MCF 10A (cell line): Measurements from ENCODE around the gene RPL7A. TPM values are rescaled to one million over a fixed set of nuclear protein-coding genes. Genes with fewer than 3 reads are reported as not detected.

Experiments used
- BruUV-seq: library from RNA; stranded (reverse); fragments of 400-500 nt; replicated peaks from 2 replicates; lab custom pipeline; 2021; lab: Mats Ljungman, UMichigan
- CTCF ChIA-PET: fragments of 300-600 bp; sonication (Branson Sonifier 250); formaldehyde crosslinking; extraction: SDS; loops from one replicate; lab custom pipeline; 2021; ENCODE audit warnings: antibody characterized with exemption, inconsistent platforms; lab: Yijun Ruan, JAX
- POLR2A ChIA-PET: fragments of 300-600, 350-650 bp; sonication (Branson Sonifier 250); formaldehyde crosslinking; extraction: SDS; loops from one replicate; lab custom pipeline; 2020; ENCODE audit warnings: antibody characterized with exemption, inconsistent platforms; lab: Yijun Ruan, JAX
- DNase-seq: peaks from one replicate; pipeline ENCODE4 v3.0.0-alpha.2; 2018; ENCODE audit not compliant: unreplicated experiment
- H3K27ac Mint-ChIP-seq: one replicate; pipeline ENCODE4 v1.8.0; 2022; ENCODE audit warnings: mild to moderate bottlenecking, low read depth, mixed read lengths; ENCODE audit not compliant: unreplicated experiment
- H3K27me3 Mint-ChIP-seq: one replicate; pipeline ENCODE4 v1.8.0; 2022; ENCODE audit warnings: mixed read lengths; ENCODE audit not compliant: insufficient read depth, unreplicated experiment
- H3K36me3 Mint-ChIP-seq: one replicate; pipeline ENCODE4 v1.8.0; 2022; ENCODE audit warnings: mild to moderate bottlenecking, moderate library complexity, mixed read lengths; ENCODE audit not compliant: insufficient read depth, unreplicated experiment
- H3K4me1 Mint-ChIP-seq: one replicate; pipeline ENCODE4 v1.8.0; 2022; ENCODE audit warnings: mixed read lengths; ENCODE audit not compliant: insufficient read depth, unreplicated experiment
- H3K4me3 Mint-ChIP-seq: one replicate; pipeline ENCODE4 v1.8.0; 2022; ENCODE audit warnings: mild to moderate bottlenecking, moderate library complexity, mixed read lengths; ENCODE audit not compliant: unreplicated experiment
- H3K9me3 Mint-ChIP-seq: one replicate; pipeline ENCODE4 v1.8.0; 2022; ENCODE audit warnings: mixed read lengths; ENCODE audit not compliant: unreplicated experiment
- CTCF ChIP-seq: fragments of 200-600 bp; IDR thresholded peaks from one replicate; pipeline ENCODE4 v1.8.0; 2022; ENCODE audit warnings: antibody characterized with exemption, mild to moderate bottlenecking; ENCODE audit not compliant: unreplicated experiment
- intact Hi-C: fragments of 100-400 bp; cut with micrococcal nuclease; formaldehyde crosslinking; loops from 2 replicates; pipeline ENCODE4 v1.14.1; 2022
- total RNA-seq: library from RNA; stranded (reverse); gene quantifications from 2 replicates; pipeline ENCODE4 v1.2.3, GENCODE V29; 2022

The RPL7A gene
- total RNA-seq, 1 experiment from 2014 or later = 2,129 TPM

DNA sequence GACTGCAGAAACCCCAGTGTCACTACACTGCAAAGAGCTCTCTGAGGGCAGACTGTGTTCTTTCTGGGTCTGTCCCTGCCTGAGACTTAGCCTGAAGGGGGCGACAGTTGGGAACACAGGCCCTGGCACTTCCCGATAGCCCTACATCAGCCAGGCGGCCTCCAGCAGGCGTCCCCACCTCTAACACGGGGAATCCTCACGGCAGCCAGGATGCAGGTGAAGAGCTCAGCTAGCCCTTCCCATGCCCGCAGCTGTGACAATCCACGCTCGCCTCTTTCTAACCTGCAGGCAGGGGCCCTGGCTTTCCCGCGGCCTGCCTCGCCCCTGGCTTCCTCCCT, 6.0 kb upstream of the RPL7A start:
- H3K36me3 Mint-ChIP-seq = peaks cover 36% of the 10 kb centered on the region
- CTCF ChIA-PET = interaction anchor here (0.6 to 1.0 kb wide), 3 partner anchors 11 to 158 kb away, joined by 3 read pairs; no protein-coding TSS in a partner anchor
- H3K9me3 Mint-ChIP-seq = no peaks in the 10 kb centered on the region
- POLR2A ChIA-PET = no interaction called here
- H3K27ac Mint-ChIP-seq = no peak overlapping the region
- BruUV-seq = no TSS peak
- H3K4me1 Mint-ChIP-seq = peaks cover 4% of the 10 kb centered on the region
- H3K4me3 Mint-ChIP-seq = no peak overlapping the region
- no peak for DNase-seq
- H3K27me3 Mint-ChIP-seq = no peaks in the 10 kb centered on the region
- TF ChIP-seq CTCF = peak; percentile 8
- intact Hi-C loops = no loop called here

GRCh38 chr9:133342570-133342969, 5.4 kb upstream of the RPL7A start:
- ChIA-PET POLR2A (interaction anchor here (0.7 to 1.8 kb wide), 2 partner anchors 13 to 14 kb away, joined by 3 to 6 read pairs; partner anchors contain the start of genes SURF1 and SURF2), CTCF (interaction anchor here (0.8 to 2.3 kb wide), 2 partner anchors 13 to 156 kb away, joined by 3 to 6 read pairs; no protein-coding TSS in a partner anchor)
- DNase-seq = no peak
- Mint-ChIP-seq H3K4me3 (no peak overlapping the region), H3K9me3 (no peaks in the 10 kb centered on the region), H3K27me3 (no peaks in the 10 kb centered on the region), H3K27ac (no peak overlapping the region), H3K4me1 (peaks cover 6% of the 10 kb centered on the region), H3K36me3 (peaks cover 39% of the 10 kb centered on the region)
- no TSS peak for BruUV-seq
- TF ChIP-seq CTCF = no peak
- intact Hi-C loops = no loop called here

- no peaks in the 10 kb centered on the region for H3K9me3 Mint-ChIP-seq
- intact Hi-C loops = no loop called here
- no peak overlapping the region for H3K27ac Mint-ChIP-seq
- TF ChIP-seq CTCF = no peak
- H3K4me1 Mint-ChIP-seq = peaks cover 6% of the 10 kb centered on the region
- no peak overlapping the region for H3K4me3 Mint-ChIP-seq
- CTCF ChIA-PET = interaction anchor here (0.5 to 2.3 kb wide), 3 partner anchors 157 to 259 kb away, joined by 3 to 6 read pairs (median 5); no protein-coding TSS in a partner anchor
- peaks cover 47% of the 10 kb centered on the region for H3K36me3 Mint-ChIP-seq
- no peak for DNase-seq
- no TSS peak for BruUV-seq
- POLR2A ChIA-PET = interaction anchor here (1.8 kb wide), 1 partner anchor 12 kb away, joined by 6 read pairs; the partner anchor contains the start of genes SURF1 and SURF2
- no peaks in the 10 kb centered on the region for H3K27me3 Mint-ChIP-seq
Measured at GRCh38 chr9:133344071-133344470, 3.9 kb upstream of the RPL7A start.

- no peaks in the 10 kb centered on the region for H3K9me3 Mint-ChIP-seq
- ChIA-PET POLR2A (no interaction called here), CTCF (interaction anchor here (2.3 kb wide), 1 partner anchor 158 kb away, joined by 6 read pairs; no protein-coding TSS in a partner anchor)
- intact Hi-C loops = no loop called here
- H3K27ac Mint-ChIP-seq = no peak overlapping the region
- no peaks in the 10 kb centered on the region for H3K27me3 Mint-ChIP-seq
- H3K4me1 Mint-ChIP-seq = peaks cover 6% of the 10 kb centered on the region
- no TSS peak for BruUV-seq
- H3K36me3 Mint-ChIP-seq = peaks cover 53% of the 10 kb centered on the region
- TF ChIP-seq CTCF = no peak
- no peak overlapping the region for H3K4me3 Mint-ChIP-seq
- no peak for DNase-seq
Measured at GRCh38 chr9:133344979-133345378, 3.0 kb upstream of the RPL7A start.
